Keratinocyte (primary cell): ENCODE measurements around the gene OR13H1. TPM values are rescaled to one million over a fixed set of nuclear protein-coding genes. Genes with fewer than 3 reads are reported as not detected.

ENCODE experiments used
- DNase-seq: peaks from one replicate; pipeline ENCODE4 v3.0.0-alpha.2; 2011; ENCODE audit warnings: low read depth, missing footprints, low spot score
- FAIRE-seq: peaks from 2 replicates; lab custom pipeline; 2011; peaks lifted over from hg19 to GRCh38; lab: Jason Lieb, UNC
- H2AFZ ChIP-seq: 2 replicates; pipeline ENCODE4 v1.6.0; 2012; ENCODE audit warnings: low read length, control low read depth, inconsistent platforms; ENCODE audit not compliant: control insufficient read depth
- H3K27ac ChIP-seq: 2 replicates; pipeline ENCODE4 v1.5.1; 2011; ENCODE audit warnings: low read length; ENCODE audit not compliant: control insufficient read depth, insufficient read depth
- H3K27me3 ChIP-seq: 3 replicates; pipeline ENCODE4 v1.6.0; 2011; ENCODE audit warnings: low read length; ENCODE audit not compliant: control insufficient read depth, insufficient read depth; ENCODE audit errors: extremely low read depth
- H3K36me3 ChIP-seq, 2 experiments: 2 replicates in 1 of 2; 3 replicates in 1 of 2; pipeline ENCODE4 v1.5.1; 2011; ENCODE audit warnings: low read length in 2 of 2, mild to moderate bottlenecking in 1 of 2; ENCODE audit not compliant: control insufficient read depth in 2 of 2, insufficient read depth in 2 of 2; ENCODE audit errors: extremely low read depth in 1 of 2
- H3K4me1 ChIP-seq: 3 replicates; pipeline ENCODE4 v1.5.1; 2011; ENCODE audit warnings: low read length; ENCODE audit not compliant: control insufficient read depth, insufficient read depth; ENCODE audit errors: extremely low read depth
- H3K4me2 ChIP-seq: 3 replicates; pipeline ENCODE4 v1.6.0; 2011; ENCODE audit warnings: low read depth, low read length; ENCODE audit not compliant: control insufficient read depth, insufficient read depth; ENCODE audit errors: extremely low read depth
- H3K4me3 ChIP-seq, 3 experiments: fragments of 200-600 bp in 1 of 3; sonication (generic) in 1 of 3; 2 replicates in 2 of 3; 3 replicates in 1 of 3; pipeline ENCODE4 v1.5.1; 2011 to 2016; ENCODE audit warnings: low read length in 3 of 3, mild to moderate bottlenecking in 3 of 3, control low read depth in 2 of 3, inconsistent platforms in 1 of 3, low read depth in 1 of 3, mixed read lengths in 1 of 3, mixed run types in 1 of 3, moderate library complexity in 1 of 3; ENCODE audit not compliant: control insufficient read depth in 2 of 3, insufficient read depth in 2 of 3; ENCODE audit errors: extremely low read depth in 1 of 3
- H3K79me2 ChIP-seq: 2 replicates; pipeline ENCODE4 v1.6.0; 2012; ENCODE audit warnings: low read length; ENCODE audit not compliant: control insufficient read depth, insufficient read depth
- H3K9ac ChIP-seq: 3 replicates; pipeline ENCODE4 v1.6.0; 2011; ENCODE audit warnings: low read length; ENCODE audit not compliant: control insufficient read depth, insufficient read depth; ENCODE audit errors: extremely low read depth
- H3K9me1 ChIP-seq: 3 replicates; pipeline ENCODE4 v1.6.0; 2011; ENCODE audit warnings: low read length; ENCODE audit not compliant: control insufficient read depth, insufficient read depth; ENCODE audit errors: extremely low read depth
- H3K9me3 ChIP-seq: 2 replicates; pipeline ENCODE4 v1.5.1; 2012; ENCODE audit warnings: low read depth, low read length; ENCODE audit not compliant: control insufficient read depth
- H4K20me1 ChIP-seq: 3 replicates; pipeline ENCODE4 v1.6.0; 2011; ENCODE audit warnings: low read length; ENCODE audit not compliant: control insufficient read depth, insufficient read depth; ENCODE audit errors: extremely low read depth
- CTCF ChIP-seq, 3 experiments: IDR thresholded peaks in 1 of 3; conservative IDR thresholded peaks in 1 of 3; optimal IDR thresholded peaks in 1 of 3; 2 replicates in 2 of 3; 3 replicates in 1 of 3; pipeline versions ENCODE3 to v1.5.1; 2011; ENCODE audit warnings: low read length in 3 of 3, mild to moderate bottlenecking in 3 of 3, moderate library complexity in 2 of 3, control low read depth in 1 of 3, inconsistent platforms in 1 of 3; ENCODE audit not compliant: insufficient read depth in 2 of 3; ENCODE audit errors: extremely low read depth in 1 of 3
- EZH2 ChIP-seq: IDR thresholded peaks from one replicate; pipeline ENCODE4 v1.6.1; 2012; ENCODE audit warnings: inconsistent platforms, mild to moderate bottlenecking, low read length, moderate library complexity
- dilution Hi-C: fragments of 300-500 bp; cut with MboI; formaldehyde crosslinking; loops from one replicate; pipeline ENCODE4 v1.7.0; 2020; ENCODE audit warnings: low sequenced_read_pairs; ENCODE audit not compliant: extremely low pct_ligation_motif_present
- polyA plus RNA-seq, 5 experiments: library from polyadenylated mRNA; depleted of rRNA in 3 of 5; stranded (reverse) in 3 of 5; stranded (forward) in 1 of 5; unstranded in 1 of 5; fragments of >200 nt; gene quantifications; 1 replicate in 1 of 5; 2 replicates in 3 of 5; 3 replicates in 1 of 5; pipeline versions ENCODE4 v1.2.1 to v1.2.3, GENCODE V29; 2011 to 2012; ENCODE audit warnings: missing spikeins in 2 of 5, low read depth in 1 of 5, low replicate concordance in 1 of 5

OR13H1 gene
- polyA plus RNA-seq, 1 donor (not counting 4 experiments of a cell fraction or from before 2014, with no cell fraction given), result not detected

- Histone ChIP-seq H2AFZ (no peak overlapping the region), H3K79me2 (no peaks in the 10 kb centered on the region), H3K4me1 (no peaks in the 10 kb centered on the region), H3K4me3 (no peak overlapping the region), H3K27ac (no peak overlapping the region), H3K27me3 (no peaks in the 10 kb centered on the region), H4K20me1 (no peaks in the 10 kb centered on the region), H3K9me3 (no peaks in the 10 kb centered on the region), H3K9ac (no peak overlapping the region), H3K9me1 (no peaks in the 10 kb centered on the region), H3K4me2 (no peak overlapping the region), H3K36me3 (no peaks in the 10 kb centered on the region)
- dilution Hi-C loops, result no loop called here
- no peak for DNase-seq
- no peak for FAIRE-seq
- TF ChIP-seq CTCF (optimal IDR thresholded peaks at IDR 0.05 in 1 of 3, IDR thresholded peaks at IDR 0.05 in 1 of 3, conservative IDR thresholded peaks at IDR 0.05 in 1 of 3; ENCODE audit: extremely low read depth in 1 of 3, insufficient read depth in 2 of 3, low read length in 3 of 3), result no peak
- no peak for TF ChIP-seq EZH2
Measured at GRCh38 chrX:131588995-131589394, 45.1 kb downstream of the OR13H1 start.
